Stimulated activated CD8-positive, alpha-beta memory T cell treated with anti-CD3 and anti-CD28 coated beads, Interleukin-7, amount 100 ng/mL, for 1 hour (primary cell): ENCODE data around the gene LINGO1.

Source experiments
- DNase-seq, 2 donors: peaks; one replicate each; pipeline ENCODE4 v3.0.0-alpha.2; 2020; ENCODE audit warnings: low read depth in 2 of 2

LINGO1 gene

GRCh38 chr15:77573802-77574201, 58.9 kb downstream of the LINGO1 start:
- no peak for DNase-seq

- no peak for DNase-seq
Measured at GRCh38 chr15:77572186-77572585, 60.5 kb downstream of the LINGO1 start.

DNA sequence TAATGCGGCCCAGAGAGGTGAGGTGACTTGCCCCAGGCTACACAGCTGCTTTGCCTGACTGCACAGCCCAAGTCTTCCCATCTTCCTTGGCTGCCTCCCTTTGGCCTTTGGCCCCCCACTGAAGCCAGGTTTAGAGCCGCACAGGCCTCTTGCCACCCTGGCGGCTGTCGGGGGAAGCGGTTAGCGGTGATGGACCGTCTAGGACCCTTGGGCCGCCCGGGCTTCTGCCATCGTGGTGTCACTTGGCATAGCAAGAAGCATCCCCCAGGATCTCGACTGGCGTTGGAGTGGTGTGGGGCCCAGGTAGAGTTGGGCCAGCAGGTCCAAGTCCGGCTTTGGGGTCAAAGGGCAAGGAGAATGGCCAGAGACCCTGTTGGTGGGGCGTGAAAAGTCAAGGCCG, 61.0 kb downstream of the LINGO1 start:
- DNase-seq: no peak

DNA sequence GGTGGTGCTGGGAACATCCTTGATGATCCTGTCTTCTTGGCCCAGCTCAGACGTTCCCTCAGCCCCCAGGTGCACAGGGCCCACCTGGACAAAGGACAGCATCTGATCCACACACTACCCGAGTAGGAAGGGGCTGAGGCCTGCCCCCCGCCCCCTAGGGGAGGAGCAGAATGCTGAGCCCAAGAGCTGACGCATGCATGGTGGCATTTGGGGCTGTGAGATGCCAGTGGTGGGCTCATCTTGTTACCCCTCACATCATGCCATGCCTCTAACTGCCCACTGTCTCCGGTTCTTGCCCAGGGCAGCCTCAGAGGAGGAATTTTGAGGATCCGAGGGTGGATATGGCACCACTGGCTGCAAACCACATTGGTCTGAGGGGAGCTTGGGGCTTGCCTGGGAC, 61.5 kb downstream of the LINGO1 start:
- DNase-seq: no peak

DNA sequence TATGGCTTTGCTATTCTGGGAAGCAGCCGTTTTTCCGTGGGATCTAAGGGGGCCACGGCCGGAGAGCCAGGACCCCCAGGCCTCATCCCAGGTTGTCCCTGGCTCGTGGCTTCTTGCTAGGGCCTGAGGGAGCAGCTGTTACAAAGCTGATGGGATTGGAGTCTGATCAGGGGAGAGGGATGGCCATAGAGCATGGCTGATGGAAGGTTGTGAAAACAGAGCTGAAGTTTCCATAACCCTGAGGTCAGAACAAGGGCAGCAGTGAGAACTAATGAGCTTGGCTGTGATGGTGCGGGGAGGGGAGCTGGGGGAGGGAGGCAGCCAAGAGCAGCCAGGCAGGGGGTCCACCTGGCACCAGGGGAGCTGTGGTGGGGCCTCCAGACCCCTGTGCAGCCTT, 63.0 kb downstream of the LINGO1 start:
- no peak for DNase-seq

DNA sequence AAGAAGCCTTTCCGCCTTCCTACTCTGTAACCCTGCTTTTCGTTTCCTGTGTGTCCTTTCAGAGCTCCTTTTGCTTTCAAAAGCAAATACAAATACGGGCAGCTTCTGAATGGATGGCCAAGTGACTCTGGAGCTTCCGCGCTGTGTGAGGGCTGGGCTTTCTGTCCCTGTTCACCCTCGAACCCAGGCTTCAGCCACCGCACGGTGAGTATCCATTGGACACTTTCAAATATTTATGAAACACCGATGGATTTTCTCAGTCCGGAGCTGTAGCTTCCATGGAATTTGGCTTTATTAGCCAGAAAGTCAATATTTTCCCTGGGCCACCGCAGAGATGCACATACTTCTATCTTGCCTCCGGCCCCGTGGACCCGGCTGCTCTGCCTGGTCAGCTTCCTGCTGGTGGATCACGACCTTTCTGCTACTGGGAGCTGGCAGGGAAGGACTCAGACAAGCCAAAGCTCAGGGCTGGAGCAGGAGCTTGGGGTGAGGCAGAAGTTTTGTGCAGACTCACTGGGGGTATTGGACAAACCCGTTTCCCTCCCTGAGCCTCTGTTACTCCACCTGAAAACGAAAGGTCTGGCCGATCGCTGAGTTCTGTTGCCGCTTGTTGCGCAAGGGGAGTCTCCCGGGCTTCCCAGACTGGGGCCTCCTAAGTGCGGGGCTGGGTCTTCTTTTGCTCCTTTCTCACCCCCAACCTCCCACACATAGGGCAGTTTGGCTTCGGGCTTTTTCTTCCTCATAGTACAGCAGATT, 63.6 kb downstream of the LINGO1 start:
- DNase-seq: no peak

DNA sequence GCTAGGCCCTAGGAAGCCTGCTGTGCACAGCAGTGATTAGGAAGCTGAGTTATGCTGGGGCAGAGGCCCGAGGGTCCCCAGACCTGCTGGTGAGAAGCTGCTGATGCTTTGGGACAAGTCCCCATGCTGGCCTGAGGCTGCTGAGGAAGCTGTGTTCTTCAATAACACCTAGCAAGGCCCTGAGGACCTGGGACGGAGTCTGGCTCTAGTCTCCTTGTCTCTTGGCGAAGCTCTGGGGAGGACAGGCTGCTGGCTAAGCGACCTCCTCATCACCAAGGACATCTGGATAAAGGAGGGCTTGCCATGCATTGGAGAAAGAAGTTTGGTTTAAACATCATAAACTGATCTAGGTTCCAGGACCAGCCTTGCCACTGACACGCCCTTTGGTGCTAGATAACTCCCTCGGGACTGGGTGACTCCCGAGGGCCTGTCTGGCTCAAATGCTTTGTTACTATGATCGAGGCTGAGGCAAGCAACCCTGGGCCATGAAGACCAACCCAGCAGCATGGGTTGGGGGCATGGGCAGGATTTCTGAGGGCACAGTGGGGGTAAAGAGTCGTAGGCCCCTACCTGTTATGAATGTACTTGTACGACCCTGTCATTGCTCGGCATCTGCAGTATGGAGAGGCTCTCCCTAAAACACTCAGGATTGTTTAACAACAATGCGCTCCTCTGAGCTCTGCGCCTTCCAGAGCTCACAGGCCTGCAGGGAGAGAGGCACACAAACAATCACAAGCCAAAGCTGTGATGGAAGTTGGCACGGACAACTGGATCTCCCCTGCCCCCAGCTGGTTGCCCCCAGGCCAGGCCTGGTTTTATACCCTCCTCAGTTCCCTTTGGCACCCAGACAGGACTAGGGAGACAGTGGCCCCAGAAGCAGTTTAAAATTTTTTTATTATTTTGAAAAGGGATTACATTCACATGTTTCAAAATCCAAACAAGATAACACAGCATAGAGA, 64.4 kb downstream of the LINGO1 start:
- no peak for DNase-seq

DNA sequence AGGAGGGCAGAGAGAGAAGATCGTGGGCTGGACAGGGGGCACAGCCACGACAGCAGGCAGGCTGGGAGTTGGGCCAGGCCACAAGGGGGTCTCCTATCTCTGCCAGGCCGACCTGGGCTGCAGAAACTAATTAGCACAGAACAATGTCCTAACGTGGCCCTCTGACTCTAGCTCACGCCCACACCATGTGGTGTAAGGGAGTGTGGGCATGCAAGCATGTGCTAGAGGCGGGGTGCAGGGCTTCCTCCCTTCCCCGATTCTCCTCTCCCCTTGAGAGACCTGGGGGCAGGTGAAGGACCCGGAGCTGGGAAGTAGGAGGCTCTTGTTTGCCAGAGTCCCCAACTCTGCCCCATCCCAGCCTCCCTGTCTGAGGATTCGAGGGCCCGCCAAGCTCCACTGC, 65.5 kb downstream of the LINGO1 start:
- DNase-seq: no peak

DNA sequence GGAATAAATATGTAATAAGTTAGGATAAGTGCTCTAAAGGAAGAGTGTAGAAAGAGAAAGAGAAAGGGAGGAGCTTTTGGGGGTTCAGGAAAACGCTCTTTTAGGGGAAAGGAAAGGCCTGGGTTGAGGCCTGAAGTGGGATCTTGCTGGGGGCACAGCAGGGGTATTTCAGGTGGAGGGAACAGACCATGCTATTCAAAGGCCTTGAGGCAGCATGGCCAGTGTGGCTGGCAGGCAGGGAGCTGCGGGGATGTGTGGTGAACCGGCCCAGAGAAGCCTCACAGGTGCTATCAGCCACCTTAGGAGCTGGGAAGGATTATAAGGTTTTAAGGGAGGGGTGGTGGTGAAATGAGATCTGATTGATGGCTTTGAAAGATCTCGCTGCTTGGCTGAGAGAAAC, 66.6 kb downstream of the LINGO1 start:
- no peak for DNase-seq

GRCh38 chr15:77565378-77565915, 67.3 kb downstream of the LINGO1 start:
- no peak for DNase-seq

DNA sequence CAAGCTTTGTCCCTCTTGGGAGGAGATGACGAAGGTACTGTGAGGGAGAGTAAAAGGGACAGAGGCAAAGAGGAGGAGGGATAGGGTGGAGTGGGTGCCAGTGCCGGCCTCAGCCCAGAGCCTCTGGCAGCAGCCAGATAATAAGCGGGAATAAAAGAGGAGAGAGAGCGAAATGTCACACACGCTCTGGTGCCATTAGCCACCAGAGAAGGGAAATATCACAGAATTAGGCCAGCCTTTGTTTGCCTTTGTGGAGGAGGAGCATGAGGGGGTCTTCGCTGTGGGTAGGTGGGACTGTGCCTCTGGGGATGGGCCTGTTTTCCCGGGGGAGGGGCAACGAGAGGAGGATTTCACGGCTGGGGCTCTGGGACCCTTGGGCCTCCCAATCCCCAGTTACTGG, 67.8 kb downstream of the LINGO1 start:
- DNase-seq: no peak

- DNase-seq: no peak
Measured at GRCh38 chr15:77564341-77564740, 68.4 kb downstream of the LINGO1 start.

DNA sequence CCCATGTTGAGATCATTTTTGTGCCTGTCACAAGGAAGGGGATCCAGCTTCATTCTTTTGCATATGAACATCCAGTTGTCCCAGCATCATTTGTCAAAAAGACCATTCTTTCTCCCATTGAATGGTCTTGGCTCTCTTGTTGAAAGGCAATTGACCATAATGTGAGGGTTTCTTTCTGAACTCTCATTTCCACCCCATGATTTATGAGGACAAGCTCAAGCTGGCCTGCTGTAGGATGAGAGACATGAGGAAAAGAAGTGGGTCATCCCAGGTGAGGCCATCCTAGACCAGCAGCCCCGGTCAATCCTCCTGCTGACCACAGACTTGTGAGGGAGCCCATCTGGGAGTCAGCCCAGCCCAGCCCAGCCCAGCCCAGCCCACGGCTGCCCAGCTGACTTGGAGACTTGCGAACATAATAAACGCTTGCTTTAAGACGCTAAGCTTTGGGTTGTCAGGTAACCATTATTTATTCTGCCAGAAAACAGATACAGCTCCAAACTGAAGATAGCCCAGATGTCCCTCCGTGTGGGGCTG, 69.0 kb downstream of the LINGO1 start:
- no peak for DNase-seq
